ENCODE data around the gene GAL3ST2. TPM values are rescaled to one million over a fixed set of nuclear protein-coding genes. Genes with fewer than 3 reads are reported as not detected.

GAL3ST2 gene
- total RNA-seq, 6 experiments from 2014 or later: 0.17 to 0.26 (median 0.23) TPM; not detected in 2

DNA sequence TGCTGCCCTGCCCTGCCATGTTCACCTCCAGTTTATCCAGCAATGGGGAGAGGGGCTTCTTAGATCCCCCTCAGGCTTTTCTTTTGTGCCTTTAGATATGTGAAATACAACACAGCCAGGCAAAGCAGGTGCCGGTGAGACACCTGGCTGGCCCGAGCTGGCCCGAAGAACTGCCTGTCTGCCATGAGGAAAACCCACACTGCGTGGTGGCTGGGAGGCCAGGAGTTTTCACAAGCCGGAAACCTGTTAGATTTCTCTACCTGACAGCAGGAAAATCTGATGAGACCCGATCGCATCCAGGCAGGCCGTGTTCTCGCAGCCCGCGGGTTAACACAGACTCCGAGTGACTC lies 5.7 kb upstream of the GAL3ST2 start:
- TF ChIP-seq, protein P1, sequence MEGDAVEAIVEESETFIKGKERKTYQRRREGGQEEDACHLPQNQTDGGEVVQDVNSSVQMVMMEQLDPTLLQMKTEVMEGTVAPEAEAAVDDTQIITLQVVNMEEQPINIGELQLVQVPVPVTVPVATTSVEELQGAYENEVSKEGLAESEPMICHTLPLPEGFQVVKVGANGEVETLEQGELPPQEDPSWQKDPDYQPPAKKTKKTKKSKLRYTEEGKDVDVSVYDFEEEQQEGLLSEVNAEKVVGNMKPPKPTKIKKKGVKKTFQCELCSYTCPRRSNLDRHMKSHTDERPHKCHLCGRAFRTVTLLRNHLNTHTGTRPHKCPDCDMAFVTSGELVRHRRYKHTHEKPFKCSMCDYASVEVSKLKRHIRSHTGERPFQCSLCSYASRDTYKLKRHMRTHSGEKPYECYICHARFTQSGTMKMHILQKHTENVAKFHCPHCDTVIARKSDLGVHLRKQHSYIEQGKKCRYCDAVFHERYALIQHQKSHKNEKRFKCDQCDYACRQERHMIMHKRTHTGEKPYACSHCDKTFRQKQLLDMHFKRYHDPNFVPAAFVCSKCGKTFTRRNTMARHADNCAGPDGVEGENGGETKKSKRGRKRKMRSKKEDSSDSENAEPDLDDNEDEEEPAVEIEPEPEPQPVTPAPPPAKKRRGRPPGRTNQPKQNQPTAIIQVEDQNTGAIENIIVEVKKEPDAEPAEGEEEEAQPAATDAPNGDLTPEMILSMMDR (IDR thresholded peaks at IDR 0.05): no peak
- Mint-ChIP-seq H3K27me3 (ENCODE audit: insufficient read depth) (no peaks in the 10 kb centered on the region; the same call in 1 of the 2 replicates), H3K4me3 (no peak overlapping the region), H3K36me3 (ENCODE audit: low read depth) (no peaks in the 10 kb centered on the region), H3K4me1 (ENCODE audit: low read depth) (peaks cover 10% of the 10 kb centered on the region), H3K9me3 (no peaks in the 10 kb centered on the region), H3K27ac (no peak overlapping the region)
- no peak for DNase-seq

DNA sequence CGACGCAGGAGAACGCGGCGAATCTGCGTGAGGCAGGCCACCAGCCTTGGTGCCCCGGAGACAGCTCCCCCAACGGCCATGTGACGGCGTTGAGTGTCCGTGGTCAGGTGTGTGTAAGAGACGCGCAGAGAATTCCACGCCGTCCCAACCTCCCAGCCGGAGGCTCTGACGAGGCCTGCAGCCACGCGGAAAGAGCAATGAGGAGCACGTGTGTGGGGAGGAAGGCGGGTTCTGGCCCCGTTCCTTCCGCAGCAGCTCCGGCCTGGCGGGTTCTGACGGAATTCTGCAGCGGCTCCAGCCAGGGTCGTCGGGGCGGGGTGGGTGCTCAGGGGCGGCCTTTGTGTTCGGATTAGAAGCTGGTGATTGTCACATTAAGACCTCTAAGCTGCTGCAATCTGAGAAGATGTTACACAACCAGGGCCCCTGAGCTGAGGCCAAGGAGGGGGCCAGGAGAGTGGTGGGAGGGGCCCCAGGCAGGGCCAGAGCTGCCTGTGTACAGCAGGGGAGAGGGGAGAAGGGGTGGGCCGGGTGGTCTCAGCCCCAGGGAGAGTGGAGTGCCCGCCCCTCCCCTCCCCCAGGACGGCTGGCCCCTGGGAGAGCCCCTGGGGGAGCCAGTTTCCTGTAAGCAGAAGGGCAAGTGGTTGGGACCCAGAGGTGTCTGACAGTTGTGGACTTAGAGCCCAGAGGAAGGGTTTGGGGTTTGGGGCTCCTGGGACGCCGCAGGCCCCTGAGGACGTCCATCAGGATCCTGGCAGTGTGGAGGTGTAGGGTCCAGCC lies 5.1 kb upstream of the GAL3ST2 start:
- H3K4me3 Mint-ChIP-seq: no peak overlapping the region
- H3K4me1 Mint-ChIP-seq (ENCODE audit: low read depth): peaks cover 10% of the 10 kb centered on the region
- no peaks in the 10 kb centered on the region; the same call in 1 of the 2 replicates for H3K27me3 Mint-ChIP-seq (ENCODE audit: insufficient read depth)
- DNase-seq: no peak
- H3K36me3 Mint-ChIP-seq (ENCODE audit: low read depth): no peaks in the 10 kb centered on the region
- TF ChIP-seq, protein P1 (IDR thresholded peaks at IDR 0.05): no peak
- H3K9me3 Mint-ChIP-seq: no peaks in the 10 kb centered on the region
- H3K27ac Mint-ChIP-seq: no peak overlapping the region

DNA sequence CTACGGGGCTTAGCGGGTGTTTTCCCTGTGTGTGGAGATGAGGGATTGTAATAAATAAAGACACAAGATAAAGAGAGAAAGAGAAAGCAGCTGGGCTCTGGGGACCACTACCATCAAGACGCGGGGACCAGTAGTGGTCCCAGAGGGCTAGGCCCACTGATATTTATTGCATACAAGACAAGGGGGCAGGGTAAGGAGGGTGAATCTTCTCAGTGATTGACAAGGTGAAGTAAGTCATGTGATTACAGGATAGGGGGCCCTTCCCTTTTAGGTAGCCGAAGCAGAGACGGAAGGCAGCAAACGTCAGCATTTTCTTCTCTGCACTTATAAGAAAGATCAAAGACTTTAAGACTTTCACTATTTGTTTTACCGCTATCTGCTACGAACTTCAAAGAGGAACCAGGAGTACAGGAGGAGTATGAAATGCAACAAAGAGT lies 4.5 kb upstream of the GAL3ST2 start:
- no peak overlapping the region for H3K27ac Mint-ChIP-seq
- TF ChIP-seq, protein P1 (IDR thresholded peaks at IDR 0.05): no peak
- no peak for DNase-seq
- H3K36me3 Mint-ChIP-seq (ENCODE audit: low read depth): no peaks in the 10 kb centered on the region
- no peaks in the 10 kb centered on the region for H3K9me3 Mint-ChIP-seq
- peaks cover 10% of the 10 kb centered on the region for H3K4me1 Mint-ChIP-seq (ENCODE audit: low read depth)
- H3K27me3 Mint-ChIP-seq (ENCODE audit: insufficient read depth): no peaks in the 10 kb centered on the region; the same call in 1 of the 2 replicates
- no peak overlapping the region for H3K4me3 Mint-ChIP-seq

DNA sequence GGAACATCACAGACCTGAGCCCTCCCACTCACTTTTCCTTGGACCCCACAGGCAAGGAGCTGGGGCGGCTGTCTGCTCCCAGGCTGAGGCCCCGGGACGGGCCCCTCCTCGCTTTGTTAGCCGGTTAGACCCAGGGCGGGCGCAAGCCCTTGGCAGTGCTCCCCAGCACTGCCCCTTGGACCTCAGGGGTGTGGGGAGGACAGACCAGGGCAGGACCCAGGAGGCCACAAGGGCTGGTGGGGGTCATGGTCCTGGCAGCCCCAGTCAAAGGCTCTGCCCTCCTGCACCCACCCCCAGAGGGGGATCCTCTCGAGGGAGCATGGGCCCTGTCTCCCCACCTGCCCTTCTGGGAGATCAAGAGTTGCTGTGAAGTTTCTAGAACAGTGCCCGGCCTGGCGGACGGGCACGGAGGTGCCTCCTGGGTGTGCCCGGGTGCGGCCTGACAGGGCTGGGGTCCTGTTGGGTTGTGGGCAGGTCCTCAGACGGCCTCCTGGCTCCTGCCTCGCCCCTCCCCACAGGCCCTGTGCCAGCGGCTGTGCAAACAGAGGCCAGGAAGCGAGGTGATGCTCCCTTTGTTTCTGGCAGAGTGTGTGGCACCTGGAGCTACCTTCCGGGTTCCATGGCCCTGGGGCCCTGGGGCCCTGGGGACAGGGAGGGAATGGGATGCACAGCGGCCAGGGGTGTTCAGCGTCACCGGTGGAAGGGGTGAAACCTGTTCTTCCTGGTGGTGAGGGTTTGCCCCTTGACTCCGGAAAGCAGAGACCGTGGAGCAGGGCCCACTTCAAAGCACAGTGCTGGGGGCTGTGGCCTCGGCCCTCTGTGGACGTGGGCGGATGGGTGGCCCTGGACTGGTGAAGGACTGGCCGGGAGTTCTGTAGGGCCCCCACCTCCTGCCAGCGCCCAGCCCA lies 2.9 kb upstream of the GAL3ST2 start:
- no peaks in the 10 kb centered on the region; the same call in 1 of the 2 replicates for H3K27me3 Mint-ChIP-seq (ENCODE audit: insufficient read depth)
- DNase-seq: no peak
- H3K4me1 Mint-ChIP-seq (ENCODE audit: low read depth): peaks cover 10% of the 10 kb centered on the region
- H3K4me3 Mint-ChIP-seq: no peak overlapping the region
- TF ChIP-seq, protein P1 (IDR thresholded peaks at IDR 0.05): no peak
- no peak overlapping the region for H3K27ac Mint-ChIP-seq
- H3K36me3 Mint-ChIP-seq (ENCODE audit: low read depth): no peaks in the 10 kb centered on the region
- no peaks in the 10 kb centered on the region for H3K9me3 Mint-ChIP-seq

DNA sequence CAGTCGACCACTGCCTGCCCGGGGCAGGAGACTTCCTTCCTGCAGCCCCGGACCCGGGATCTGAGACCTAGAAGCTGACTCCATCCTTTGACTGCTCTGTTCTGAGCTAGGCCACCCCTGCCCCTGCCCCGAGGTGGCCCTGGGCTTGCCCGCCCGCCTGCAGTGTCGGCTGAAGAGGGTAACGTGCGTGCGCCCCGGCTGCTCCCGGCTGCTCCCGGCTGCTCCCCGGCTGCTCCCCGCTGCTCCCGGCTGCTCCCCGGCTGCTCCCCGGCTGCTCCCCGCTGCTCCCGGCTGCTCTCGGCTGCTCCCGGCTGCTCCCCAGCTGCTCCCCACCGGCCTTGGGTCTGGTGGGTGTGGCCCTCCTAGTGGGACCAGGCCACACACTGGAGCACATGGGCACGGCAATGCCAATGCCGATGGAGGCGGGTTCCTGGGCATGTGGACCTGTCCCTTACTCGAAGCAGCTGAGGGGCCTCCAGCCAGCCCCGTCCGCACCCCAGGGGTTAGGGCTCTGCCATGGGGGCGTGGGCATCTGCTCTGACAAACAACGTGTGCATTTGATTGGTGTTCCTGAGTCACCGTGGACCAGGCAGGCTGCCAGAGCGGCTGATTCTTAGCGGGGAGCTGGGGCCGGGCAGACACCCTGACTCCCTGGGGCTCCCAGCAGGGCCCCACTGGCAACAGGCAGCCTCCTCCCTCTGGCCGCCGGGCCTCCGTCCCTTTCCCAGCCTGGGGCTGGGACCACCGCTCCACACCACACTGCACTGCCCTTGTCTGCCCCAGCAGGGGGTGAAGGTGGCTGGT lies 2.0 kb upstream of the GAL3ST2 start:
- no peak overlapping the region for H3K27ac Mint-ChIP-seq
- H3K9me3 Mint-ChIP-seq: no peaks in the 10 kb centered on the region
- H3K4me1 Mint-ChIP-seq (ENCODE audit: low read depth): peaks cover 10% of the 10 kb centered on the region
- no peak overlapping the region for H3K4me3 Mint-ChIP-seq
- no peaks in the 10 kb centered on the region; the same call in 1 of the 2 replicates for H3K27me3 Mint-ChIP-seq (ENCODE audit: insufficient read depth)
- TF ChIP-seq, protein P1 (IDR thresholded peaks at IDR 0.05): 0 out of 2 replicates have a peak, but pooled peaks have one; percentile 8
- H3K36me3 Mint-ChIP-seq (ENCODE audit: low read depth): no peaks in the 10 kb centered on the region
- peak; percentile 86 for DNase-seq

Data from HFFc6 (cell line).